Measurements from ENCODE around the gene PUS7. TPM values are rescaled to one million over a fixed set of nuclear protein-coding genes. Genes with fewer than 3 reads are reported as not detected.
A peak's percentile ranks its signal among the peaks of the same experiment; 100 is the strongest.

The PUS7 gene
- total and polyA plus RNA-seq, 2 of the 8 experiments (the other 6 are each of a cell fraction or from before 2014, with no cell fraction given): 18.9 to 65.2 TPM

DNA sequence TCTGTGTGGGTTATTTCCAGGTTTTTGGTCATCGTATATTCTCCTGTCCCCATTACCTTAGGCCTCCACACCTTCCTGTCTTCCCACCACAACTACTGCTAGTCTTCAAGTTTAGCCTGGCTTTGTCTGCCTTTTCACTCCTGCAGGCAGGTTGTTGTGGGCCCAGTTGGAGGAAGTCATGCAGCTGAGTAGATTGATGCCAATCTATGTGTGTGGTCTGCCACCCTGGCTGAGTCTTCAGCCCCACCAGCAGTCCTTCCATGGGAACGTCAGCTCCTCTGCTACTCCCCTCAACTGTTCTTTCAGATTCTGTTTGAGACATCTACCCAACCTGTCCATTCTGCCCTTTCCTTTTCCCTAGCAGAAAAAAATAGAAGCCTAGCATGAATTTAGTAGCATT is 16.3 kb upstream of the PUS7 start:
- Histone ChIP-seq H4K8ac (ENCODE audit: extremely low read depth, insufficient read depth, low read length) (no peak overlapping the region), H2BK12ac (ENCODE audit: low read depth, low read length) (no peak overlapping the region), H2AFZ (ENCODE audit: low read length) (no peak overlapping the region), H3K56ac (replicated peaks; ENCODE audit: insufficient read length, low read depth, low read length) (no peak overlapping the region), H2BK5ac (ENCODE audit: low read depth, low read length) (no peak overlapping the region), H3K4me3 (ENCODE audit: extremely low read depth in 1 of 4, insufficient read depth in 2 of 4, low read depth in 3 of 4, low read length in 4 of 4) (no peak overlapping the region), H4K5ac (ENCODE audit: insufficient read length, low read depth, low read length) (no peak overlapping the region), H2BK120ac (replicated peaks; ENCODE audit: low read depth, low read length) (no peak overlapping the region), H3K23me2 (ENCODE audit: low read depth, low read length) (no peaks in the 10 kb centered on the region), H4K20me1 (replicated peaks in 1 of 2; ENCODE audit: control insufficient read depth in 1 of 2, insufficient read depth in 2 of 2, low read length in 2 of 2) (no peaks in the 10 kb centered on the region), H3K23ac (ENCODE audit: insufficient read length) (no peak overlapping the region), H3K4ac (replicated peaks; ENCODE audit: insufficient read length, low read depth, low read length) (no peak overlapping the region), H2BK20ac (ENCODE audit: low read length) (no peak overlapping the region), H3K36me3 (ENCODE audit: control insufficient read depth in 2 of 4, insufficient read depth in 4 of 4, low read length in 3 of 4) (peaks cover 2 to 22% (median 12%) of the 10 kb centered on the region in 4 experiments; a peak in 4 of 8 replicates), H3K27ac (ENCODE audit: low read depth, low read length) (no peak overlapping the region), H3K14ac (ENCODE audit: insufficient read length) (no peak overlapping the region), H2BK15ac (ENCODE audit: low read length) (no peak overlapping the region), H2AK5ac (ENCODE audit: low read depth, low read length) (no peak overlapping the region), H3K9ac (replicated peaks in 1 of 4; ENCODE audit: extremely low read depth in 1 of 4, low read depth in 3 of 4, low read length in 3 of 4) (no peak overlapping the region), H3K18ac (ENCODE audit: extremely low read depth, low read length) (no peak overlapping the region), H3K9me3 (ENCODE audit: insufficient read depth in 2 of 2, low read depth in 1 of 2, low read length in 1 of 2) (no peaks in the 10 kb centered on the region), H3K4me2 (ENCODE audit: insufficient read depth in 1 of 2, low read depth in 2 of 2, low read length in 2 of 2) (no peak overlapping the region), H3K79me2 (ENCODE audit: control insufficient read depth in 1 of 2, insufficient read depth in 2 of 2, low read length in 2 of 2) (peaks cover 0 to 3% of the 10 kb centered on the region in 2 experiments; a peak in 1 of 4 replicates), H4K91ac (replicated peaks; ENCODE audit: insufficient read length, low read length) (no peak overlapping the region), H3K27me3 (replicated peaks in 1 of 4; ENCODE audit: control insufficient read depth in 3 of 4, extremely low read depth in 1 of 4, insufficient read depth in 3 of 4, low read length in 3 of 4) (no peaks in the 10 kb centered on the region), H3K4me1 (replicated peaks in 1 of 4; ENCODE audit: control insufficient read depth in 3 of 4, insufficient read depth in 4 of 4, low read length in 3 of 4) (no peaks in the 10 kb centered on the region), H3K79me1 (ENCODE audit: low read depth, low read length) (no peaks in the 10 kb centered on the region)
- TF ChIP-seq, protein P1, sequence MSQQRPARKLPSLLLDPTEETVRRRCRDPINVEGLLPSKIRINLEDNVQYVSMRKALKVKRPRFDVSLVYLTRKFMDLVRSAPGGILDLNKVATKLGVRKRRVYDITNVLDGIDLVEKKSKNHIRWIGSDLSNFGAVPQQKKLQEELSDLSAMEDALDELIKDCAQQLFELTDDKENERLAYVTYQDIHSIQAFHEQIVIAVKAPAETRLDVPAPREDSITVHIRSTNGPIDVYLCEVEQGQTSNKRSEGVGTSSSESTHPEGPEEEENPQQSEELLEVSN (IDR thresholded peaks at IDR 0.05): no peak
- no peak for TF ChIP-seq RFX5 (IDR thresholded peaks at IDR 0.05; ENCODE audit: borderline replicate concordance, low read depth, low read length)
- TF ChIP-seq KDM1A (IDR thresholded peaks at IDR 0.05; ENCODE audit: borderline replicate concordance, low read length): no peak
- TF ChIP-seq BACH1 (IDR thresholded peaks at IDR 0.05; ENCODE audit: low read length): no peak
- no peak for TF ChIP-seq MAFK (IDR thresholded peaks at IDR 0.05; ENCODE audit: low read depth, low read length)
- CTCF ChIA-PET (ENCODE audit: partially characterized antibody): no interaction called here
- DNase-seq (ENCODE audit: low read depth in 1 of 2, low spot score in 2 of 2) (peak in 1 of 2 experiments; percentile 20), FAIRE-seq (no peak)
- POLR2A ChIA-PET (ENCODE audit: partially characterized antibody): interaction anchor here (0.7 kb wide), 1 partner anchor 29 kb away, joined by 4 read pairs; no protein-coding TSS in a partner anchor
- WGBS, 2 experiments (ENCODE audit: extremely low coverage in 1 of 2, insufficient coverage in 1 of 2, insufficient read length in 1 of 2, insufficient replicate concordance in 2 of 2, low coverage in 1 of 2, low lambda C conversion rate in 2 of 2, missing lambda C conversion rate in 1 of 2): 84% methylated on average over 2 of the region's 2 CpGs; no CpG with 5 or more reads in 1 of the 2 experiments
